GM15510 (cell line): Measurements from ENCODE around the gene POU6F2.

Experiments
- POLR2A ChIP-seq: IDR thresholded peaks from 3 replicates; pipeline ENCODE4 v1.6.1; 2011; ENCODE audit warnings: borderline replicate concordance; ENCODE audit not compliant: insufficient read length; ENCODE audit errors: extremely low read depth

POU6F2 gene

DNA sequence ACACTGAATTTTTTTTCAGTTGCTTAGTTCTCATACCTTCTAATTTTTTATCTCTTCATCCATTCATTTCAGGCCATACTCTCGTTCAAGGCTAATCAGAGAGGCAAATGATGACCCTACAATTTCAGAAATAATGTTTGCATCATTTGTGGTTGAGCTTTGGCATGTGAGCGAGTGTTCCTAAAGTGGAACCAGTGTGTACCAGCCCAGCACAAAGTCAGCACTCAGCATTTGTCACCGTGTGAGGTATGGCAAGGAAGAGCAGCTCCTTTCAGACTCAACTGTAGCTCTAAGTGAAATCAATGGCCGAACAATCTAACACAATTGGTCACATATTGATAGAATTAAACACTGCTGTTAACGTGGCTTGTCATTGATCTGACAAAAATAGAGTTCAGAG is 154.6 kb downstream of the POU6F2 start:
- no peak for TF ChIP-seq POLR2A

DNA sequence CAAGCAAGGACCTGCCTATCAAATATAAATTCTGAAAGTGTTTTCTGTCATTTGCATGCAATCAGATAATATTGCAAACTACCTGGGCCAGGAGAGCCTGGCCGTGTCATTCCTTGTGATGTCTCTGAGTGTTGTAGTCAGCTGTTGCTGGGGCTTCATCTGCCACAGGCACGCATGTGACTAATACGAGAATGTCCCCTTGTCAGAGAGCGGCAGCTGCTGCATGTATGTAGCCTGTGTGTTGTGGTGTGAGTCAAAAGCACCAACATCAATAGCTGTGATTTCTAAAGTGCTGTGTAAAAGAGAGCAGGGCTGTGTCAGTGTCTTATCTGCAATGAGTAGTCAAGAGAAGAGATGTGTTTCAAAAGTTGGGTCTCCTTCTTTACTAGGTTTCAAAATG is 155.4 kb downstream of the POU6F2 start:
- no peak for TF ChIP-seq POLR2A

DNA sequence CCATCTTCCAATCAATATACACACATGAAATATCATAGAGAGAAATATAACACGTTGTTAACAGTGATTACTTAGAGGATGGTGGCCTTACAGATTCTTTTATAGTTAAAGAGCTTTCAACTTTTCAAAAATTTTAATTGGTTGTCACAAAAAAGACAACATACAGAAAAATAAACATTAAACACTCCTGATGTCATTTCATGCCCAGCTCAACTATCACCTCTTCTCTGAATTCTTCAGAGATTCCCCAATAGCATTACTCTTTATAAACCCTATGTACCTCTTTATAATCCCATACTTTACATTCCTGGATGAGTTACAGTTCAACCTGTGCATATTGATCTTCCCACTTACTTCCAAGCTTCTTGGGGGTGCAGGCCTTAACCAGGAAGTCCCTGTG is 159.8 kb downstream of the POU6F2 start:
- TF ChIP-seq POLR2A: no peak

DNA sequence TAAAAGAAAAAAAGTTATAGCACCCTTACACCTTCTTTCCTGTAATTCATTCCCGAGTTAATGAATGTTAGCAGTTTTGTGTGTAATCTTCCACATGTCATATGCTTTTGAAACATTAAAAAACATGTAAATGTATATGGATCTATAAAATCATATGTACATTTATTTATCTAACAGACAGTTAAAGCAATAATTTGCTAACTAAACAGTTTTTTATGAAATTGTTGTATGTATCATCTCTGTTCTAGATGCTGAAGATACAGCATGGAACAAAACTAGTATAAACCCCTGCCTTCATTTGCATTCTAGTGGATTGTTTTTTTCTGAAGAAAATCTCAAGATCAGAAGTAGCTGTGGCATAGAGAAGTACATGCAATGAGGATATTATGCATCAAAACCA is 165.0 kb downstream of the POU6F2 start:
- TF ChIP-seq POLR2A: no peak

DNA sequence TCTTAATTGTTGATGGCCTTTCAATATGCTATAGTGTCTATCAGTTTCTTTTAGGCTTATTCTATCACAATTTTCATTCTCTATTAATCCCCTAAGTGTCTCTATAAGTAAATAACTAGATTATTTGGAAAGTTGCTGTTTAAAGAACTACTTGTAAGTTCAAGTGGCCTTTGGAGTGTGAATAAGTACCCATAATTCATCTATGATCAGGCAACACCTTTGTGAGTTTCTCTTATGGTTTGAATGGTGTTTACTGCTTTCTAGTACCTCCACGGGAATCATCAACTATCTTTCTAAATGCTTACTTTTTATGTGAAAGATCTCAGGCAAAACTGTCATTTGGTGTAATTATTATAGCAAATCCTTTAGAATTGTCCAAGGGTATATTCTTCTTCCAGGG is 166.7 kb downstream of the POU6F2 start:
- no peak for TF ChIP-seq POLR2A

DNA sequence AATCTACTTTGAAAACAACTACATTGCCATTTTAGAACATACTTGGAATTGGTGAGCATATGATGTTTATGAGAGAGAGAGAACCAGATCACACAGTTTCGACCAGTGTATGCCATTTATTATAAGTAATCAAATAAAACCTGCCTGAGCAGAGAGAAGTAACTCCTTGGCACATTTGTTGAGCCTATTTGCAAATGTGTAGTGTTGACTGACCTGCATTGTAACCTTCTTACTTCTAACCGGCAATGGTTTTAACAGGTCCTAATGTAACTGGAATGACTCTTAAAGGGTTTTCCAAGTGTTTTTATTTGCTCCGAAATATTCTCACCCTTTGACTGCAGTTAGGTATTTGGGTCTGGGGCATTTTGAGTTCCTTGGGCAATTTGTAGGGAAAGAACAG is 167.6 kb downstream of the POU6F2 start:
- no peak for TF ChIP-seq POLR2A

DNA sequence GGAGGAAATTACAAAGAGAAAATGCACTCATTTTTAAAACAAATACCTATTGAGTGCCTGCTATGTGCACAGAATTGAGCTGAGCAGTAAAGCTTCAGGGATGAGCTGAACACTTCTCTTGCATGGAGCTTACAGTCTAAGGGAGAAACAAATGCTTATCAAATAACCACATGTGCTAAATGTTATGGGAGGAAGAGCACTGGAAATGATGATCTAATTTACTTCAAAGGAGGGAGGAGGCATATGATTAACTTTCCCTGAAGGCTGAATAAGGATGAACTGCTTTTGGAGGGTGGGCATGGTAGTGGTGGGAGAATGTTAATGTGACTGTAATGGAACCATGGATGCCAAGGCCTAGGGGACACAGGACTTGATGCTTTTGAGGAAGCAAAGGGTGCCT is 168.2 kb downstream of the POU6F2 start:
- TF ChIP-seq POLR2A: no peak

DNA sequence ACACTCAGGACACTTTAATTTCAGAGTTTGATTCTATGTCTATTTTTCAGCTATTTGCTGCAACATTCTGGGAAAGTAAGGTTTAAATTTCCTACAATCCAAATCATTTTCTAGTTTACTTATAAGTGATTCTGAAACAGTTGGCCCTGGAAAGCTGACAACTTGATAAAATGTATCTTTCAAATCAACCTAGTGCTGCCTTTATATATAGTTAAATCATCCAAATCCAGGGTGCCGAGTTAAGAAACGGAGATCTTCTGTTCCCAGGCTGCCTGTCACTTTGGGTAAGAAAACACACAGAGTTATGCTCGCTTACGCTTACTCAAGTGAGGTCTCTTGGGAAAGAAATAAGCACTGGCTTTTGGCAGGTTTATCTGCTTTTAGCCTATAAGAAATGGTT is 175.0 kb downstream of the POU6F2 start:
- no peak for TF ChIP-seq POLR2A

DNA sequence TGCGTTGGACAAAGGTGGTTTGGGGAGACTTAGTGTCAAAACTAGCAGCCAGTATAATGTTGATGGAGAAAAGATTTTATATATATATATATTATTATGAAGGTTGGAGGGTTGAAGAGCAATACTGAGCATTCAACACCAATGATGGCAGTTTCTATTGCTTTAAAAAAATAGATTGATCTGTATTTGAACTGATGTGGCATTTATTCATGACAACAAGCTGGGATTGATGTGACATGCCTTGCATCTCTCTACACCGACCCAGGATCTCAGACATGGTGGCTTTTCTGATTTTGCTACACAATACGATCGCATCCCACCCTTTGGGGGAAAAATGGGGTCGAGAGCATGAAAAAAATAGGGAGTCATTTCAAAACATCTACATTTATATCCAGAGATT is 175.4 kb downstream of the POU6F2 start:
- no peak for TF ChIP-seq POLR2A

DNA sequence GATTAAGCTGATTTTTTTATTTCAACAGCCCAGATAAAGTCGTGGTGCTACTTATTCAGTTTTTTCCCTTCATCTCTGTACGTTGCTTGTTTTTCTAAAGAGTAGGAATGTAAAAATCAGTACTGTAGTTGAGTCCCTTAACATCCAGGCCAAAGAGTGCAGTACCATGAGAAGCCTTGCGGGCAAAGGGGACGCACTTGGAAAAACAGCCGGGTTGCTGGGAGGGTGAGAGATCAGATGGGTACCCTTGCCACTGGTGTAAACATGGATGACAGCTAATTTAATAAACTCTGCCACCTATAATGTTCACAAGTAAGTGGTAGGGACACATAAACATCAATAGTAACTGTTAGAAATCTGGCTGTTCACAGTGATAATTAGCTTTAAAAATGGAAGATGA is 175.9 kb downstream of the POU6F2 start:
- TF ChIP-seq POLR2A: no peak

DNA sequence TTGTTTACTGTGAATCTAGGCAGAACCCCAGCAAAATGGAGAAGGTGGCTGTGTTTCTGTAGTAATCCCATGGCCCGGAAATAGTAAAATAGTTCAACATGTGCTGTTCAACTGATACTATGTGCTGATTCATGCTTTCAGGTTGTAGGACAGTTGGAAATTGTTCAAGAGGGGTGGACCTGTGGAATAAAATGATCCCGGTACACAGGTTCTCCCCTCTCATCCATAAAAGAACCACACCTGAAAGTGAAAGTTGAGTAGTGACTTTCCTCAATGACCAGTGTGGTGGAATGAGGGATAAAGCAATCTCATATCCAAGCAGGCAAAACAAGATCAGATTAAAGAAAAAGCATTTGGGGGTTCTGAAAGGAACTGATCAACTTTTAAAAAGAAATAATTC is 177.1 kb downstream of the POU6F2 start:
- no peak for TF ChIP-seq POLR2A

DNA sequence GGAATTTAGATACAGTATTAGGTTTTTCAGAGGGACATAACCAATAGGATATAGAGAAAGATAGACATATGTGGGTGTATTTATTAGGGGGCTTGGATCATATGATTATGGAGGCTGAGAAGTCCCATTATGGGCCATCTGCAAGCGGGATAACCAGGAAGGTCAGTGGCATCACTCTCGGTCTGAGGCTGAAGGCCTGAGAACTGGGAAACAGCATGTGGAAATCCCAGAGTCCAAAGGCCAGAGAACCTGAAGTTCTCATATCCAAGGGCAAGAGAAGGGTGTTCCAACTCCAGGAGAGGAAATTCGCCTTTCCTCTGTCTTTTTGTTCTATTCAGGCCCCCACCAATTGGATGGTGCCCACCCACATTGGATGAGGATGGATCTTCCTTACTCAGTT is 180.7 kb downstream of the POU6F2 start:
- no peak for TF ChIP-seq POLR2A

DNA sequence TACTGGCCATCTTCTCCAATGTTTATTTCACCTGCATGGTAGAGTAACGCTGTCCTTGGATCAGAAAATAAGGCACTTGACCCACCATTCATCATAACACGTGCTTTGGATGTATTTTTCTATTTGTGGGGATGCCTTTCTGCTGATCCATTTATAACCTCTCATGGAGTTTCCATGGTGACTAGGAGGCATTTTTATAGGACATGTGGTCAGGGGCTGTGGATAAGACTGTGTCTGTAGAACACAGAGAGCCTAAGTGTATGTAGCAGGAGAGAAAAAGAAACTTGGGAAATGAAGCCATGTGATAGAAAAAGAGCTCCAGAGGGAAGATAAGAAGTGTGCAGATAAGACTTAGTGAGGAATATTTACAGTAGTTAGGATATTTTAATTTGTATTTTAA is 184.2 kb downstream of the POU6F2 start:
- no peak for TF ChIP-seq POLR2A

DNA sequence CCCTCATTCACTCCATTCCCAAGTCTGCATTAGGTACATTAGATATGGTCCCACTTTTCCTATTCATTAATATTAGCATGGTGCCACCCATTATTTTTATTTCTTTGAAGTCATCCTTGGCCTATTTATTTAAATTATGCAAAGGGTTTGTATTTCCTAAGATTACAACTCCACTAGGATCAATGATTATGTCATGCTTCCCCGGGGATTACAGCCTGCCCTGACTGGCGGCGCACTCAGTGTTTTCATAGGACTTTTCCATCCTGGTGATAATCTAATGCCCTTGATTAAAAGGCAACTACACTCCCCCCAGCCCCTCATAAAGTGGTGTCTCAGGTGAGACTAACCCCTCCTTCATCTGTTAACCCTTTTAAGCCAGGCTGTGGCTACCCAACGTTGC is 187.2 kb downstream of the POU6F2 start:
- TF ChIP-seq POLR2A: no peak

DNA sequence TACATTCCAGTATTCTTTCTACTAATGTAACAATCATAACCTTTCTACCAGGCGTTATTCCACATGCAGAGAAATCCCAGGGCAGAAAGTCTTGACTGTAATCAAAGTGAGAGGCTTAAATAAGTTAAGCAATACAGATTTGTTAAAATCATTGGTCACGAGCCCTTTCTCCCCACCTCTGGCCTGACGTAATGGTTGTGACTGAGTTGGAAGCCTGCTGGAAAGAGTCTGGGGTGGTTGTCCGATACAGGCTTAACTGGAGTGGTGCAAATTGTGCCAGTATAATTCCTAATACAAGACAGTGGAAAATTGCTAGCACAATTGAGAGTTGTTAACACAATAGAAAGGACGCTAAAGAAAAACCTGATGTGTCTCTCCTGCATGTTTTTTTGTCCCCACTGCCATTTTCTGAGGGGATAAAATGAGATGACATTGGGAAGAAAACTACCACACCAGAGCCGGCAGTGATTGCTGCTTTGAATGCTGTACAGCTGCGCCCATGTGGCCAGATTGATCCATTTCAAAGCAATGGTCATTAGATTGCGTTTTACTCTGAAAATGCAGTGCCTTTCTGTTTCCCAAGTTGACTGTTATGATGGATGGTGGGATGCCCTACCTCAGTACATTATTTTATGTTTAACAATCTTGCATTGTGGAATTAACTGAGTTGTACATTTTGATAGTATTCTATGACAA is 190.8 kb downstream of the POU6F2 start:
- no peak for TF ChIP-seq POLR2A

DNA sequence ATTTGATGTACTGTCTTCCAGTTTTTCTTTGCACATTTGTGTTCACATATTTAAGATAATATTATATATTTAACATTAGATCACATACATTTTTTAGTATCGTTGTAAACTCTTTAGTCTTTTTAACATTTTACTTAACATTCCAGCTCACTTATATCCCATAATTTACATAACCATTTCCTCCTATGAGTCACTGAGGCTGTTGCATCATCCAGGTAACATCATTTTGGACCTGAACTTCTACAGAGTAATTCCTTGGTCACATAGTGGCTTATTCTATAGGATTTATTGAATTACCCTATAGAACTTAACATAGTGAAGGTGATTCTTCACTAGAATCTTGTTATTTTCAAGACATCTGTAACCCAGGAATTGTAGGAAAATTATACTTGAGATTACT is 194.4 kb downstream of the POU6F2 start:
- no peak for TF ChIP-seq POLR2A

DNA sequence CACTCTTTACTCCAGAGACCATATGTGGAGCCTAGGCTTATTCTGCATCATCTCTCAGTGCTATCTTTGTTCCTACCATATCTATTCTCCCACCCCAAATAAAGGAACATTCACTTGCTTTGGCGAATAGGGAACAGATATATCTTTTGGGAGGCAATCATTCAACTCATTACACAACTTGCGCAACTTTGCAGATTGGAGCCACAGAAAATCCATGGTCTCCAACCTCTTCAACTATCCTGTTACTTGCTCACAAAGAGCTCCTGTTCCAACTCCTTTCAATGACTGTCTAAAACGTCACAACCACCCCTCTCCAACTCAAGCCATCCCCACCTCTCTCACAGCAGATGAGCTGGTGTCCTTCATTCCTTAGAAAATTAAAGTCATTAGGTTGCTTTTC is 203.7 kb downstream of the POU6F2 start:
- TF ChIP-seq POLR2A: no peak
